ENCODE data around the gene CALCOCO1.

DNA sequence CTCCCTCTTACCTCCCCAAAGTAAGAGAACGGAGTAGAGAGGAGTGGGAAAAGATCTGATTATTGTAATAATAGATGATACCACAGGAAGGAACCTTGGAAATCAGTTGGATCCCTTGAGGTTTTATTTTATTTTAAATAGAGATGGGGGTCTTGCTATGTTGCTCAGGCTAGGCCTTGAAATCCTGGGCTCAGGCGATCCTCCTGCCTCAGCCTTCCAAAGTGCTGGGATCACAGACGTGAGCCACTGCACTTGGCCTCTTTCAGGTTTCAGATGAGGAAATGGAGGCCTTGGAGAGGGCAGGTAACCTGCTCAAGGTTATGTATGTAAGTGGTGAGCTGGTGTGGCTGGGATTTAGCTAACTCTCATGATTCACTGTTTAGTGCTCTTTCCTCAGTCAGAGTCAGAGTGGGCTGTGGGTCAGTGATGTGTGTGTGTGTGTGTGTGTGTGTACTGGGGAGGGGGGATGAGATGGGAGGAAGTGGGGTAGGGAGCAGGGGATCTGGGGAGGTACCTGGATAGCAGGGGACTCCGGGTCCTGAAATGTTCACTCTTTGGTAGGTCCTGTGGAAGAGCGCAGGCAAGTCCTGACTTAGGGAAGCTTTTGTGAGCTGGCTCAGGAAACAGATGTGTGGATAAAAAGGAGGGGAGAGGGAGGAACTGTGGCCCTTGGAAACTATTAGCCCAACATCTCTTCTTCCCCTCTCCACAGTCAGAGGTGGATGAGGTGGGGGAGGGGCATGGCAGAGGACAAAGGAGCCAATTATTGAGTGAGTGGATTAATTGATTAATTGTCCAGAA is 29.2 kb upstream of the CALCOCO1 start:
- TF ChIP-seq GATA2 (IDR thresholded peaks at IDR 0.05; ENCODE audit: low read depth, low read length) (no peak), GATA3 (IDR thresholded peaks at IDR 0.05; ENCODE audit: low read depth, low read length) (no peak)
